Karpas-422 (cell line): ENCODE data around the gene TMEM51. TPM values are rescaled to one million over a fixed set of nuclear protein-coding genes. Genes with fewer than 3 reads are reported as not detected.

Source experiments
- DNase-seq: peaks from one replicate; pipeline ENCODE4 v3.0.0-alpha.2; 2015
- H2AFZ ChIP-seq: fragments of 200-600 bp; sonication (generic); 2 replicates; pipeline ENCODE4 v1.6.1; 2014; ENCODE audit warnings: antibody characterized with exemption, low read length, mixed read lengths
- H3K27ac ChIP-seq: fragments of 200-600 bp; sonication (generic); 2 replicates; pipeline ENCODE4 v1.5.1; 2014; ENCODE audit warnings: mild to moderate bottlenecking, low read length, moderate library complexity
- H3K27me3 ChIP-seq: fragments of 200-600 bp; sonication (generic); 2 replicates; pipeline ENCODE4 v1.6.1; 2014; ENCODE audit warnings: low read length, mixed read lengths
- H3K36me3 ChIP-seq: fragments of 200-600 bp; sonication (generic); 2 replicates; pipeline ENCODE4 v1.6.1; 2014; ENCODE audit warnings: low read length, mixed read lengths; ENCODE audit not compliant: insufficient read depth
- H3K4me1 ChIP-seq: fragments of 200-600 bp; sonication (generic); 2 replicates; pipeline ENCODE4 v1.6.1; 2014; ENCODE audit warnings: mild to moderate bottlenecking, low read length, mixed read lengths
- H3K4me2 ChIP-seq: fragments of 200-600 bp; sonication (generic); 2 replicates; pipeline ENCODE4 v1.6.1; 2014; ENCODE audit warnings: low read length, low read depth, mild to moderate bottlenecking; ENCODE audit not compliant: poor library complexity, severe bottlenecking
- H3K4me3 ChIP-seq: fragments of 200-600 bp; sonication (generic); 2 replicates; pipeline ENCODE4 v1.5.1; 2014; ENCODE audit warnings: mild to moderate bottlenecking, antibody characterized with exemption, low read length, mixed read lengths
- H3K79me2 ChIP-seq: fragments of 200-600 bp; sonication (generic); 2 replicates; pipeline ENCODE4 v1.6.1; 2014; ENCODE audit warnings: mild to moderate bottlenecking, low read length, mixed read lengths
- H3K9ac ChIP-seq: fragments of 200-600 bp; sonication (generic); 2 replicates; pipeline ENCODE4 v1.6.0; 2014; ENCODE audit warnings: low read length
- H3K9me2 ChIP-seq: fragments of 200-600 bp; sonication (generic), shearing (Covaris generic); replicated peaks from 2 replicates; pipeline ENCODE4 v1.6.0; 2014; ENCODE audit warnings: mild to moderate bottlenecking, low read length, moderate library complexity; ENCODE audit not compliant: insufficient read depth
- H3K9me3 ChIP-seq: fragments of 300-700, 200-600 bp; sonication (generic); 2 replicates; pipeline ENCODE4 v1.6.1; 2014; ENCODE audit warnings: low read length, mixed read lengths
- H4K20me1 ChIP-seq: fragments of 200-600 bp; sonication (generic); 2 replicates; pipeline ENCODE4 v1.6.1; 2014; ENCODE audit warnings: mild to moderate bottlenecking, antibody characterized with exemption, low read length, low read depth; ENCODE audit not compliant: insufficient read depth
- total RNA-seq: library from RNA; depleted of rRNA; stranded (reverse); fragments of >200 nt; shearing (Covaris generic); gene quantifications from 2 replicates; pipeline ENCODE4 v1.2.3, GENCODE V29; 2014; ENCODE audit warnings: low replicate concordance; rRNA removed

The TMEM51 gene
- total RNA-seq, 1 experiment from 2014 or later = not detected

DNA sequence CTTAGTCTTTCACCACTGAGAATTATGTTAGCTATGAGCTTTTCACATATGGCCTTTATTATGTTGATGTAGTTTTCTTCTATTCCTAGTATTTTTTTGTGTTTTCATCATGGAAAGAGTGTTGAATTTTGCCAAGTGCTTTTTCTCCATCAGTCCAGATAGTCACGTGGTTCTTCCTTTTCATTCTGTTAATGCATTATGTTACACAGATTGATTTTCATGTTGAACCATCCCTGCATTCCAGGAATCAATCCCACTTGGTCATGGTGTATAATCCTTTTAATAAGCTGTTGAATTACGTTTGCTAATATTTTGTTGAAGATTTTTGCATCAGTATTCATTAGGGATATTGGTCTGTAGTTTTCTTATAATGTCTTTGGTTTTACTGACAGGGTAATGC, 111.2 kb downstream of the TMEM51 start:
- H2AFZ ChIP-seq = no peak overlapping the region
- H3K27me3 ChIP-seq = no peaks in the 10 kb centered on the region
- no peak overlapping the region for H3K4me2 ChIP-seq
- no peaks in the 10 kb centered on the region for H3K4me1 ChIP-seq
- no peak for DNase-seq
- H3K36me3 ChIP-seq = no peaks in the 10 kb centered on the region
- H3K9me3 ChIP-seq = peaks cover 7% of the 10 kb centered on the region; the same call in 1 of the 2 replicates
- no peaks in the 10 kb centered on the region for H3K9me2 ChIP-seq
- no peak overlapping the region for H3K27ac ChIP-seq
- H3K4me3 ChIP-seq = no peak overlapping the region
- no peaks in the 10 kb centered on the region for H3K79me2 ChIP-seq
- H4K20me1 ChIP-seq = no peaks in the 10 kb centered on the region
- no peak overlapping the region for H3K9ac ChIP-seq

Other genes starting within 250 kb of the TMEM51 start
- 0.45 and 1.2 TPM in 2 replicates for gene FHAD1, start 93.5 kb downstream of the TMEM51 start, total RNA-seq